ENCODE data around the gene OLA1.

Gene OLA1

GRCh38 chr2:174176898-174177297 lies 71.4 kb downstream of the OLA1 start:
- peak; percentile 4 for DNase-seq

- DNase-seq = no peak
Measured at GRCh38 chr2:174174741-174175140, 73.6 kb downstream of the OLA1 start.

- DNase-seq = no peak
Measured at GRCh38 chr2:174172802-174173355, 75.5 kb downstream of the OLA1 start.

DNA sequence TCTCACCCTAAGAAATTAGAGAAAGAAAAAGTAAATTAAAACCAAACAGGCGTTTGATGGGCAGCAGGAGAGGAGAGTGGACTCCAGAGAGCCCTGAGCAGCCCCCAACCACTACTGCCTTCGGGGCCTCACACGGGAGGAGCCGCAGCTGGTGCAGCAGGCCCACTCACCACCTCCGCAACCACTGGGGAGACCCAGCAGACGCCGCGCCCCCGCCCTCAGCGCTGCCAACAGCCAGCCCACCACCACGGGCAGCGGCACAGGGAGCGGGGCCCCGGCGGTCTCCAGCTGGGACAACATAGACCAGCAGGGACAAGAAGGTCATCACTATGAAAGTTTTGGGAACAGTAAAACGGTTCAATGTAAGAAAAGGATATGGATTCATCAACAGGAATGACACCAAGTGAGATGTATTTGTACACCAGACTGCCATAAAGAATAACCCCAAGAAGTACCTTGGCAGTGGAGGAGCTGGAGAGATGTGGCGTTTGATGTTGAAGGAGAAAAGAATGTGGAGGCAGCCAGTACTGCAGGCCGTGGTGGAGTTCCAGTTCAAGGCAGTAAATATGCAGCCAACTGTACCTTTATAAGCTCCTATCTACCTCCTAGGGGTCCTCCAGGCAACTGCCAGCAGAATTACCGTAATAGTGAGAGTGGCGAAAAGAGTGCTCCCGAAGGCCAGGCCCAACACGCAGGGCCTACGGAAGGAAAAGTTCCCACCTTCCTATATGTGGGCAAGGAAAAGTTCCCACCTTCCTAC lies 76.5 kb downstream of the OLA1 start:
- DNase-seq = no peak

DNA sequence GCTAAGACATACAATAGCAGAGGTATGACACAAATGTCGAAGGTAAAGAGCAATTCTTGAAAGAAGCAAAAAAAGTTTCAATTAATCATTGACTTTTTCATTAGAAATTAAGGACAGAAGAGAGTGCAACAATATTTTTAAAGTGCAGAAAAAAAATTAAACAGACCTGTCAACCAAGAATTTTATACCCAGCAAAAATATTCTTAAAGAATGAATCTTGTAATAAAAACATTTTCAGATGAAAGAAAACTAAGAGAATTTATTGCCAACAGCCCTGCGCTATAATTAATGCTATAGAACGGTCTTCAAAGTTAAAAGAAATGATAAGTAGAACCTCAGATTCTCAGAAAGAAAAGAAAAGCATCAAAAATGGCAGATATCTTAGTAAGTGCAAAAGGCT lies 79.0 kb downstream of the OLA1 start:
- no peak for DNase-seq

DNA sequence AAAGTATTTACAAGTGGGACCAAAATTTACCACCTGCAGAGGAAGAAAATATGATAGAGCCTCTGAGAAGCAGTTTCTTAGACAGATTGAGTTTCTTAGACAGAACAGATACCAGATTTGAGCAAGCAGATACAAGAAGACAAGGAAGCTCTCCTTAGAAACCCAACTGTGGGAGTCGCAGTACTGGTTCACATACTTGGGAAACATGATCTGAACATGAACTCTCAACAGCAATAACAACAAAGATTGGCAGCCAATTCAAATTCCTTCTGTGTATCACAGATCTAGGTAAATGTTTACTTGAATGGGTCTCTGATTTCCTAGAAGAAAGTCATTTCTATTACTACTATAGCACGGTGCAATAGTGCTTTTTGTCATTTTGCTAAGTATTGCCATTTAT lies 82.1 kb downstream of the OLA1 start:
- no peak for DNase-seq

DNA sequence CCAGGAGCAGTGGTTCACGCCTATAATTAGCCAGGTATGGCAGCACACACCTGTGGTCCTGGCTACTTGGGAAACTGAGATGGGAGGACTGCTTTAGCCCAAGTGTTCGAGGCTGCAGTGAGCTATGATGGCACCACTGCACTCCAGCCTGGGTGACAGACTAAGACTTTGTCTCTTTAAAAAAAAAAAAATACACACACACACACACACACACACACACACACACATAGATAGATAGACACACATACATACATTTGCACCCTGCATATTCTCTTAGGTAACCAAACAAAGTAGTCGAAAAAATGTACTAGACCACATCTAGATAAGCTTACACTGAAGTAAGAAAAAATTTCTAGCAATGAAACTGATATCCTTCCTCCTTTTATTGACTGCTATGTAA lies 86.8 kb downstream of the OLA1 start:
- DNase-seq = no peak

GRCh38 chr2:174158003-174158402 lies 90.3 kb downstream of the OLA1 start:
- no peak for DNase-seq

DNA sequence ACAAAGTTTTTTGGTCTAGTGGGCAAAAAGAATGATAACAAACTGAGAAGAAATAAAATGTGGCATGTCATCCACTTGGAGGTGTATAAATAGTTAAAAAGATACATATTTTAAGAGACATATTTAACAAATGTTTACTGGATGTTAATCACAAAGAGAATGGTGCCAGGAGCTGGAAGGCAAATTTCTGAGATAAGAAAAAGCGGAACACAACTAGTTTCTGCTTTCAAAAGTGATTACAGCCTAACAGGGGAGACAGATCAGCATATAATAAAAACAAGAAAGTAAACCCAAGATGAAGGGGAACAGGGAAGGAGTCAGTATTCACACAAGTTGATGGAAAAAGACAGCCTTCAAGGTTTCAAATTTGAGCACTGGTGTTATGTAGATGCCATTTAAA lies 91.3 kb downstream of the OLA1 start:
- DNase-seq = no peak

DNA sequence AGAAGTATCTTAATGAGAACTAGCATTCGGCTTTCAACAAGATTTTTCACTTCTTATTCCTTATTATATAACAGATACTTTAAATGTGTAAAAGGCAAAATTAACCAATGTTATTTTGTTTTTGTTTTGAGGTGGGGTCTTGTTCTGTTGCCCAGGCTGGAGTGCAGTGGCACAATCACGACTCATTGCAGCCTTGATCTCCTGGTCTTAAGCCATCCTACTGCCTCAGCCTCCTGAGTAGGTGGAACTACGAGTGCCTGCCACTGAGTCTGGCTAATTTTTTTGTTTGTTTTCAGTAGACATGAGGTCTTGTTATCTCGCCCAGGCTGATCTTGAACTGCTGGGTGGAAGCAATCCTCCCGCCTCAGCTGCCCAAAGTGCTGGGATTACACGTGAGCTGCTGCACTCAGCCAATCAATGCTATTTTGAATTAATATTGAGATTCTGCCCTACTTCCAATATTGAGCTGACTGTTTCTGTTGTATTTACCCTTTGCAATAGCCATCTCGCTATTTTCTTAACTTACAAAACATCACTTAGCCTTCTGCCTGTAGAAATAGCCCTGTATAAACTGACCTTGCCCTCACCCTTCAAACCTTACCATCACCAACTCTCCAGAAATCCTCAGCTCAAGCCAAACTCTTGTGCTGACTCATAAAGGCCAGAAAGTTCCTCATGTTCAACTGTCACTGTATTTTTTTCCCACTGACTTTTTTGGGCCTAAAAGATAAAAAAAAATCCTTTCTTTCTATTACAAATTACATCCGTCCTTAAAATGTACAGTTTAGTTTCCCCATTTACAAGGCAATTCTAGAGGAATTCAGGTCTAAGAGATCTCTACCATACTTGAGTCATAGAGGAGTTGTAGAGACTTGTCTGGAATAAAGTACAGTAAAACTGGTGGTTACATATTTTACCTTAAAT lies 94.3 kb downstream of the OLA1 start:
- DNase-seq = no peak

GRCh38 chr2:174149530-174149929 lies 98.8 kb downstream of the OLA1 start:
- no peak for DNase-seq

DNA sequence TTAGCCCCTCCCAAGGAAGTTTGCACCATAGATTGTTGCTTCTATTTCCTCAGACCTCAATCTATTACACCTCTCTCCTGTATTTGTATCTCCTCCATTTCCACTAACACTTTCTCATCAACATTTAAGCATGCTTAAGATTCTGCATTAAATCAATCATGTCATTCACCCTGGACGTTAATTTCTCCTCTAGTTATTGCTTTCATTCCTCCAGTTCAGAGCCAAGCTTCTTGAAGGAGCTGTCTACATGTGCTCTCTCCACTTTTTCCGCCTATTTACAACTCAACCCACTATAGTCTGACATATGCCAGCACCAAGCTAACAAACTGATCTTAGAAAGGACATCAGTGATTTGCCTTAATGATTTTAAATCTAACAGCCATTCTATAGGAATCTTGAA lies 99.5 kb downstream of the OLA1 start:
- DNase-seq = no peak

GRCh38 chr2:174145827-174146226 lies 102.5 kb downstream of the OLA1 start:
- no peak for DNase-seq

GRCh38 chr2:174142290-174142689 lies 106.0 kb downstream of the OLA1 start:
- DNase-seq = no peak

DNA sequence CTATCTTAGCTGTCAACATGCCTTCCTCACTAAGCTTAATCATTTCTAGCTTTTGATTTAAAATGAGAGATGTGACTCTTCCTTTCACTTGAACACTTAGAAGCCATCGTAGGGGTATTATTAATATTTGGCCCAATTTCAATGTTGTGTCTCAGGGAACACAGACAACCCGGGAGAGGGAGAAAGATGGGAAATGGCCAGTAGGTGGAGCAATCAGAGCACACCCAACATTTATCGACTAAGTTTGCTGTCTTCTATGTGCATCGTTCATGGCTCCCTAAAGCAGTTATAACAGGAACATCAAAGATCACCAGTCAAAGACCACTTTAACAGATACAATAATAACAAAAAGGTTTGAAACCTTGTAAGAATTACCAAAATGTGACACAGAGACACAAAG lies 110.2 kb downstream of the OLA1 start:
- DNase-seq = no peak

- no peak for DNase-seq
Measured at GRCh38 chr2:174135981-174136380, 112.4 kb downstream of the OLA1 start.

DNA sequence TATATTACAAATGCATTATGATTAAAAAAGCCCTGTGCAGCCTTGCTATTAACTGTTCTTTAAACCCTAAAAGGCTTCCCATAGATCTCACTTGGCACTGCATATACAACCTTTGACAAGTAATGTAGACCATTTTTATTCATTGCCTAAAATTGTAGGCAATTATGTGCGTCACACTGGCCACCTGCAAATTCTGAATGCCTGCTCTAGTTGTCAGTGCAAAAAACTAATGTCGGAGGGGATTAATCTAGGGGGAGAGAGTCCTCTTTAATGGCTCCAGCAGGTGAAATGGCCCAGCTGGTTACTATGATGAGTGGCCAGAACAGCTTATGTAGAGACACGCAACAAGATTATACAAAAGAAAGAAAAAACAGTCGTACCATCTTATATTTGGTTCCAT lies 123.2 kb downstream of the OLA1 start:
- DNase-seq = no peak

- DNase-seq = no peak
Measured at GRCh38 chr2:174124181-174124580, 124.2 kb downstream of the OLA1 start.

DNA sequence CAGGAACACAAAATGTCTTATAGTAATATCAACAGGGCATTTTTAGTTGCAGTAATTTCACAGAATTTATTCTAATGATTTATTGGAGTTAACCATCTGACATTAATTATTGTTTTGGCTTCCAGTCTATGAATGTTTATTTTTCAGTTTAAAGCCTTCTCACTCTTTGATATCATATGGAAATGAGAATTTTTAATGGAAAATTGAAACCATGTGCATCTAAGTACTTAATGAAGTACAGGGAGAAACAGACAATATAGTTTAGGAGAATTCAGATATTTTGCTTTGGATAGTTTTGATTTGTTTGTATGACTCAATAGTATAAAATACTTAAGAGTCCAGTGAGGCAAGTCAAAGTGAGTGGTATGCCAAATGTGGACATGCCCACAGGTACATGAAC lies 126.1 kb downstream of the OLA1 start:
- no peak for DNase-seq

- DNase-seq = no peak
Measured at GRCh38 chr2:174121612-174122011, 126.7 kb downstream of the OLA1 start.

DNA sequence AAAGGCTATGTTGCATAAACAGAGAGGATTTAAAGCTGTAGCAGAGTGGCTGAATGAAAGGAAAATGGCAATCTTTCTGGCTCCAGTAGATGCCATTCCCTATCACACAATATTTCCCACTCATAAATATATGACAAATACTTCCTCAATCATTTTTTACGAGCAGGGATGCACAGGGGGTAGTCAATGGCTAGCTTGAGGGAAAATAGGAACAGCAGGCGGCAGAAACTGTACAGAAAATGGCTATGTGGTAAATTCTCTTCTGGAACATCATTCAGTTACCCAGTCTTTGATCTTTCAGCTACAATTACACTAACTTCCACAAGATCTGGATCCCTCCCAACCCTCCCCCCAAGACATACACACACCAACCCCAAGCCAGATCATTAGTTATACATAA lies 127.2 kb downstream of the OLA1 start:
- no peak for DNase-seq

GRCh38 chr2:174120346-174120745 lies 128.0 kb downstream of the OLA1 start:
- DNase-seq = no peak

DNA sequence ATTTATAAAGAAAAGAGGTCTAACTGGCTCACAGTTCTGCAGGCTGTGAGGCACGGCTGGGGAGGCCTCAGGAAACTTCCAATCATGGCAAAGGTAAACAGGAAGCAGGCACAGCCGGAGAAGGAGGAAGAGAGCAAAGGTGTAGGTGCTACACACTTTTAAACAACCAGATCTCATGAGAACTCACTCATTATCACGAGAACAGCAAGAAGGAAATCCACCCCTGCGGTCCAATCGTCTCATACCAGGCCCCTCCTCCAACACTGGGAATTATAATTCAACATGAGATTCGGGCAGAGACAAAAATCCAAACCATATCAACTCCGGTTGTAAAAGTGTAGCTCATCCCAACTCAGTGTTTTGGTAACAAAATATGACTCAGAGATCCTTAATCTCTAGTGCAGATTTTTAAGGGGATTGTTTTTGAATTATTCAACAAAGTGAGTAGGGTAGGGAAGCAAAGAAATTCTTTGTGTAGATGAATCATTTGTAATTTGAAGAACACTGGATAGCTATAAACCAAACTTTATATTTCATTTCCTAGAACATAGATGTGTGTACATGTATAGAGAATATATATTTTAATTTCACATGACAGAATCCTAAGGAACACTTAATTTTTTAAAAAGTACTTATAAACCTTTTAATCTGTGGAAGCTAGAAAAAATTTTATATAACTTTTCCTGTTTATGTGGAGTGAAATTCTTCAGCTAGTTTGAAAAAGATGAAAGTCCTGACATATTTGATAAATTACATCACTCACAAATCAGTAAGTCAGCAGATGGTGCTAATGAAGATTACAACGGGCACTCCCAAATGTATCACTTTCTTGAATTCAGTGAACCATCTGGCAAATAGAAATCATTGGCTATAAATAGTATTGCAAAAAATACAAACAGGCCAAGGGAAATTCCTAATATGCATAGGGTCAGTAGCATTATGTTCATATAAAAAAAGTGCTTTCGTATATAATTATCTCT lies 130.1 kb downstream of the OLA1 start:
- DNase-seq = no peak

Measured in NCI-H187 treated with DMSO at 0.1 percent for 48 hours (cell line).